ENCODE results near the gene SUGP1. TPM values are rescaled to one million over a fixed set of nuclear protein-coding genes. Genes with fewer than 3 reads are reported as not detected.

Gene SUGP1
- total RNA-seq, 1 experiment from 2014 or later, result 44.8 TPM

DNA sequence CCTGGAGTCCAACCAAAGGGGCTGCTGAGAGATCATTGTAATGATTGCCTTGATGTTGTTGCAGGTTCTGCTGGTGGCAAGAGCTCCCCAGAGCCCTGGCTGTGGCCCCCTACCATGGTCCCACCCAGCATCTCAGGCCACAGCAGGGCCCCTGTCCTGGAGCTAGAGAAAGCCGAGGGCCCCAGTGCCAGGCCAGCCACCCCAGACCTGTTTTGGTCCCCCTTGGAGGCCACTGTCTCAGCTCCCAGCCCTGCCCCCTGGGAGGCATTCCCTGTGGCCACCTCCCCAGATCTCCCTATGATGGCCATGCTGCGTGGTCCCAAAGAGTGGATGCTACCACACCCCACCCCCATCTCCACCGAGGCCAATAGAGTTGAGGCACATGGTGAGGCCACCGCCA, 93.1 kb downstream of the SUGP1 start:
- DNase-seq (ENCODE audit: low read depth), result no peak

DNA sequence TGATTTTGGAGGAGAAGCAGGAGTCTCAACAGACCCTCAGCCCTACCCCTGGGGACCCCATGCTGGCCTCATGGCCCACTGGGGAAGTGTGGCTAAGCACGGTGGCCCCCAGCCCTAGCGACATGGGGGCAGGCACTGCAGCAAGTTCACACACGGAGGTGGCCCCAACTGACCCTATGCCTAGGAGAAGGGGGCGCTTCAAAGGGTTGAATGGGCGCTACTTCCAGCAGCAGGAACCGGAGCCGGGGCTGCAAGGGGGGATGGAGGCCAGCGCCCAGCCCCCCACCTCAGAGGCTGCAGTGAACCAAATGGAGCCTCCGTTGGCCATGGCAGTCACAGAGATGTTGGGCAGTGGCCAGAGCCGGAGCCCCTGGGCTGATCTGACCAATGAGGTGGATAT, 93.6 kb downstream of the SUGP1 start:
- no peak for DNase-seq (ENCODE audit: low read depth)

GRCh38 chr19:19226204-19226603, 94.1 kb downstream of the SUGP1 start:
- no peak for DNase-seq (ENCODE audit: low read depth)

Other genes with a start within 250 kb of the SUGP1 start
- gene TMEM161A, start 182.0 kb downstream of the SUGP1 start, total RNA-seq (2014; rRNA removed; shearing (Covaris generic)), result 26.7 and 35.8 TPM in 2 replicates
- gene MEF2B, start 150.2 kb downstream of the SUGP1 start, total RNA-seq (2014; rRNA removed; shearing (Covaris generic)), result 0.06 TPM in 1 of 2 replicates, not detected in the other
- 7.8 and 18.7 TPM in 2 replicates for gene BORCS8, start 128.4 kb downstream of the SUGP1 start, total RNA-seq (2014; rRNA removed; shearing (Covaris generic))
- gene RFXANK, start 128.3 kb downstream of the SUGP1 start, total RNA-seq (2014; rRNA removed; shearing (Covaris generic)), result 87.1 and 109 TPM in 2 replicates
- 25.1 and 31.3 TPM in 2 replicates for gene NR2C2AP, start 117.1 kb downstream of the SUGP1 start, total RNA-seq (2014; rRNA removed; shearing (Covaris generic))
- gene NCAN, start 108.6 kb downstream of the SUGP1 start, total RNA-seq (2014; rRNA removed; shearing (Covaris generic)), result 0.06 TPM in 1 of 2 replicates, not detected in the other
- gene TM6SF2, start 47.2 kb downstream of the SUGP1 start, total RNA-seq (2014; rRNA removed; shearing (Covaris generic)), result not detected in 2 replicates
- 12.8 and 17.5 TPM in 2 replicates for gene MAU2, start 320 bp upstream of the SUGP1 start, total RNA-seq (2014; rRNA removed; shearing (Covaris generic))
- 43.9 and 45.6 TPM in 2 replicates for gene GATAD2A, start 85.2 kb upstream of the SUGP1 start, total RNA-seq (2014; rRNA removed; shearing (Covaris generic))
- gene TSSK6, start 195.0 kb upstream of the SUGP1 start, total RNA-seq (2014; rRNA removed; shearing (Covaris generic)), result 1.8 and 3.1 TPM in 2 replicates
- gene NDUFA13, start 195.7 kb upstream of the SUGP1 start, total RNA-seq (2014; rRNA removed; shearing (Covaris generic)), result 96.6 and 152 TPM in 2 replicates
- gene YJEFN3, start 208.4 kb upstream of the SUGP1 start, total RNA-seq (2014; rRNA removed; shearing (Covaris generic)), result 1.4 and 2.7 TPM in 2 replicates
- 0.40 and 1.0 TPM in 2 replicates for gene CILP2, start 217.8 kb upstream of the SUGP1 start, total RNA-seq (2014; rRNA removed; shearing (Covaris generic))